GM12878 (cell line): ENCODE results near the gene GPRC5B.

Experiments used
- BCLAF1 ChIP-seq: fragments of 450-650 bp; IDR thresholded peaks from 2 replicates; pipeline ENCODE4 v1.6.1; 2017; ENCODE audit warnings: antibody characterized with exemption, mild to moderate bottlenecking, moderate library complexity
- FOXK2 ChIP-seq: fragments of 450-650 bp; IDR thresholded peaks from 2 replicates; pipeline ENCODE4 v1.6.1; 2017; ENCODE audit warnings: mild to moderate bottlenecking, moderate library complexity
- HDAC6 ChIP-seq: fragments of 200-600 bp; sonication (generic); IDR thresholded peaks from one replicate; pipeline ENCODE4 v1.8.0; 2017; ENCODE audit warnings: antibody characterized with exemption; ENCODE audit not compliant: unreplicated experiment
- HDGF ChIP-seq: fragments of 450-650 bp; IDR thresholded peaks from 2 replicates; pipeline ENCODE4 v1.6.1; 2016; ENCODE audit warnings: antibody characterized with exemption
- MTA2 ChIP-seq: fragments of 450-650 bp; IDR thresholded peaks from 2 replicates; pipeline ENCODE4 v1.6.1; 2016; ENCODE audit warnings: low read depth, mild to moderate bottlenecking, moderate library complexity
- POLR2AphosphoS2 ChIP-seq: IDR thresholded peaks from 2 replicates; pipeline ENCODE4 v1.6.1; 2011; ENCODE audit warnings: low read depth, mild to moderate bottlenecking, low read length, improper control_type of control experiment, moderate library complexity
- POLR2AphosphoS5 ChIP-seq: IDR thresholded peaks from 2 replicates; pipeline ENCODE4 v1.6.1; 2011; ENCODE audit warnings: mild to moderate bottlenecking, low read length, inconsistent platforms
- RAD21 ChIP-seq: IDR thresholded peaks from 2 replicates; pipeline ENCODE4 v1.6.1; 2011; ENCODE audit warnings: mild to moderate bottlenecking, low read depth, low read length, moderate library complexity; ENCODE audit not compliant: insufficient read depth
- SMAD1 ChIP-seq: fragments of 450-650 bp; IDR thresholded peaks from 2 replicates; pipeline ENCODE4 v1.6.1; 2018; ENCODE audit warnings: mild to moderate bottlenecking, low read depth; ENCODE audit not compliant: partially characterized antibody
- SP1 ChIP-seq: IDR thresholded peaks from one replicate; pipeline ENCODE4 v1.6.1; 2011; ENCODE audit warnings: low read depth, low read length

DNA sequence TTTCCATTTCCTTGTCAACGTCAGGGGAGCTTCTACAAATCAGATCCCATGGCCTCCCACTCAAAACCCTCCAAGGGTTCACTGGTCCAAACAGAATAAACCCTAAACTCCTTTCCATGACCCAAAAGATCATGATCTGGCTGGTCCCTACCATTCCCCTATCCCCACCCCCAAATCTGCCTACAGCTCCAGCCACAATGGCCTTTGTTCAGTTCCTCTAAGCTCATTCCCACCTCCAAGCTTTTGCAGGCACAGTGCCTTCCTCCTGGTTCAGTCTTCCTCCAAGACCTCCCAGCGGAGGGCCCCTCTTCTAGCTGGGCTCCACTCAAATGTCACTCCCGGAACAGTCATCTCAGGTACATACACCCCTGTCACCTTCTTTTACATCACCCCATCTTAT is 2.0 kb downstream of the GPRC5B start:
- TF ChIP-seq FOXK2, result no peak
- TF ChIP-seq HDAC6, result no peak
- TF ChIP-seq POLR2AphosphoS5, result no peak
- no peak for TF ChIP-seq MTA2
- no peak for TF ChIP-seq HDGF
- TF ChIP-seq BCLAF1, result no peak
- no peak for TF ChIP-seq RAD21
- no peak for TF ChIP-seq POLR2AphosphoS2
- TF ChIP-seq SMAD1, result no peak
- no peak for TF ChIP-seq SP1
